HG02852 (cell line): ENCODE measurements around the gene SNHG17.
"Not testable (repeated sequence)": the region's sequence is repeated elsewhere in the genome, so short reads cannot be mapped to it uniquely, and the experiment has no call there.

Experiments
- ATAC-seq: cut with Tn5 transposase; IDR thresholded peaks from one replicate; pipeline ENCODE4 v1.9.1; 2021; ENCODE audit warnings: mild to moderate bottlenecking, moderate library complexity; ENCODE audit not compliant: unreplicated experiment

SNHG17 gene

DNA sequence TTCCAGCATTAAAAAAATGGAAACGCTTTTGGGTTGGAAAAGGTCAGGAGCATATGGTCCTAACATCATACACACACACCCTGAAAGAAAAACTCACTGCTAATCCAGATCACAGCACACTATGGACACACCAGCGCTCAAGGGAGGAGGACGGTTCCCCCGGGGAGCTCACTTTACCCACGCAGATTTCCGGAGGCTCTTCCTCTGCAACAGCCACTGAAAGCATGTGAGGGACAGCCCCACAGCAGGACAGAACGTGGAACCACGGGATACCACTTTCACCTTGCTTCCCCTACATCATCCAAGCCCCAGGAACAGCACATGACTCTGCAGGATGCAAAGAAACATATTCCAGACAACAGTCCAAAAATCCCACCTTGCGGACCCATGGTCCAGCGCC, 13.2 kb downstream of the SNHG17 start:
- ATAC-seq: no peak

DNA sequence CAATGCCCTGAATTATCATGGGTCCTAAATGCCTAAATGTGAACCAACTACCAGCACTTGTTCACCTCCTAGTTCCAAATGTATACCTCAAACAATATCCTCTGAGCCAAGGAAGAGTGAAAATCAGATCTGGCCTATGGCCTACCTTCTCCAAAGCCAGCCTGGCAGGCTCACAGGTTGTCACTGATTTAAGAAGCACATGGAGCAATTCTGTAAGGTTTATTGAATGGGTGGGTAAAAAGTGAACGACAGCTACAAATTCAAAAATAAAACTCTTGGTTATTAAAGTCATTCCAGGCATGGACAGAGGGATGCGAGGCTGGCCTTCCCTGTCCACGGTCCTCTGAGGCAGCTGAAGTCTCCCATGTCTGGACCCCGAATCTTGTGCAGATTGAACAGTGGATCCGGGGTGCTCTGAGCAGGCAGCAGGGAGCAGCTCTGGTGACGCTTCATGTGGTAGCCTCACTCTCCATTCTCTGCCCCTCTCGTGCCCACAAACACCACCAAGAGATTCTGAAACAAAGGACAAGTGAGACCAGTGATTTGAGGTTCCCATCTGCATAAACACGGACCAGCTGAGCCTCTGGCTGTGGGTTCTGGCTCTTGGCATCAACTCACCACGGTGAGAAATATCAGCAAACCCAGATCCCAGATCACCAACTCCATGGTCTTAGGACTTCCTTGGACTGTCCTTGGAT, 14.6 kb downstream of the SNHG17 start:
- ATAC-seq: no peak

DNA sequence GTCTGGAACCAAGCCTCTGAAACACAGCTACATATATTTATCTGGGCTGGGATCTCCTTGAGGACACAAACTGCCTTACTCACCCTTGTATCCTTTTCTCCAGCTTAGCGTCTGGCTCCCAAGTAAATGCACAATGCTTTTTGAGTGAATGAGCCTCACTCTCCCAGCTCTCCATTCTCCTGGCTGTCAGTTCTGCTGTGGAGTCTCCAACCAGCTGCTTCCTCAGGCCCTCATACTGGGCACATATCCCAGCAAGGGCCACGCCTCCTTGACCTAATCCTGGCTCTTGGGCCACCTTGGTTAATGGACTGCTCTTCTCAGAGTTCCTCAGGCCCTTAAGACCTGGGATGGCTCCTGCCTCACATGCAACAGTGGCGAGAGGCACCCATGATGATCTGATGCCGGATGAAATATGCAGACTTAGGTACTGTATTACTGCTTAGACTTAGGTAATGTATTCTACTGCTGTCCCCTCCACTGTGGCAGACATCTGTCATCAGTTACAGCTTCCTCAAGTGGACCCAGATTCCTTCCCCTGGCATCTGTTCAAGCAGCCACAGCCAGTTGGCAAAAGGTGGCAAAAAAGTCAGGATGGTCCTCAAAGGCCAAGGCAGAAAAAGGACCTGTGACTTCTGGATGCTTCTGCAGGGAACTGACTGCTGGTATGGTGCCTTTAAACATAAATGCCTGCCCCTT, 16.5 kb downstream of the SNHG17 start:
- ATAC-seq: no peak

DNA sequence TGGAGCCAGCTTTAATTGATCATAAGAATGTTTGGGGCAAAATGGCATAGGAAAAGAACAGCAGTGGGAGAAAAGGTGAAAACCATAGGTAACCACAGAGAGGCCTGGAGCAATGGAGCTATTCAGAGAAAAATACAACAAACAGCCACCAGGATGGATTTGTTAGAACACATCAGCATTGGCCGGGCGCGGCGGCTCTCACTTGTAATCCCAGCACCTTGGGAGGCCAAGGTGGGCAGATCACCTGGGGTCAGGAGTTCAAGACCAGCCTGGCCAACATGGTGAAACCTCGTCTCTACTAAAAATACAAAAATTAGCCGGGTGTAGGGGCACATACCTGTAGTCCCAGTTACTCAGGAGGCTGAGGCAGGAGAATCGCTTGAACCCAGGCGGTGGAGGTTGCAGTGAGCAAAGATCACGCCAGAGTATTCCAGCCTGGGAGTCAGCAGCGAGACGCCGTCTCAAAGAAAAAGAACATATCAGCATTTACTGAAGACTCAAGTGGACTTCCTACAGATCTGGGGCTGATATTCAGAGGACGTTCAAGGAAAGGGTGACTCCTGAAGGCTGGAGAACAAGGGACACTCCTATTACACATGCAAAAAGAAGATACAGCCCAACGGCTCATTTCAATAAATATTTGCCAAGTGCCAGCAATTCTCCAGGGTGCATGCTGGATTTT, 20.2 kb downstream of the SNHG17 start:
- no peak for ATAC-seq

DNA sequence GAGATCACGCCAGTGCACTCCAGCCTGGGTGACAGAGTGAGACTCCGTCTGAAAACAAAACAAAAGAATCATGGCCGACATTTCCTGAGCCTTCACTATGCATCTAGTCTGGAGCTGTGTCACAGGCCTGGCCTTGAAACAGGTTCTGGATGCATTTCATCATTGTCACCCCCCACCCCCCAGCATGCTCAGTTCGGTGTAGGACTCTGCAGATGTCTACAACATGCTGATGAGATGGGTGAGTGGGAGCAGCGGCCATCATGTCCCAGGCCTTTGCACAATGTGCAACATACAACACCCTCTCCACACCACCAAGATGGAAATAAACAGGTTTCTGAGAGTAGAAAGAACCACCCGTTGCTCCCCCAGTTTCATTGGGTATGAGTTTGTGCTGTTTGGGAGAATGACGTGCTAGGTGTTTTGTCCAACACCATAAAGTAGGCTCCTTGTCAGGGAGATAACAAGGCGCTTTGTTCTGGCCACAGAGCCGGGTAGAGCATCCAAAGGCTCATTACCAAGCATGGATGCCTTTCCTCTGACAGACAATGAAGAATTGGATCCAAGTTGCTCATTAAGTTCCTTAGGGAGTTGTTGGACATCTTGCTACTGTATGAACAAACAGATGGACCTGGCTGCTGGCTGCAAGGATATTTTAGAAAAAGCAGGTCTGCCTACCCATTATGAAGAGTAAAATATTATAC, 22.1 kb downstream of the SNHG17 start:
- ATAC-seq: no peak

DNA sequence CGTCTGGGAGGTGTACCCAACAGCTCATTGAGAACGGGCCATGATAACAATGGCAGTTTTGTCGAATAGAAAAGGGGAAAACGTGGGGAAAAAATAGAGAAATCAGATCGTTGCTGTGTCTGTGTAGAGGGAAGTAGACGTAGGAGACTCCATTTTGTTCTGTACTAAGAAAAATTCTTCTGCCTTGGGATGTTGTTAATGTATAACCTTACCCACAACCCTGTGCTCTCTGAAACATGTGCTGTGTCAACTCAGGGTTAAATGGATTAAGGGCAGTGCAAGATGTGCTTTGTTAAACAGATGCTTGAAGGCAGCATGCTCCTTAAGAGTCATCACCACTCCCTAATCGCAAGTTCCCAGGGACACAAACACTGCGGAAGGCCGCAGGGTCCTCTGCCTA, 27.3 kb downstream of the SNHG17 start:
- ATAC-seq: not testable (repeated sequence)

DNA sequence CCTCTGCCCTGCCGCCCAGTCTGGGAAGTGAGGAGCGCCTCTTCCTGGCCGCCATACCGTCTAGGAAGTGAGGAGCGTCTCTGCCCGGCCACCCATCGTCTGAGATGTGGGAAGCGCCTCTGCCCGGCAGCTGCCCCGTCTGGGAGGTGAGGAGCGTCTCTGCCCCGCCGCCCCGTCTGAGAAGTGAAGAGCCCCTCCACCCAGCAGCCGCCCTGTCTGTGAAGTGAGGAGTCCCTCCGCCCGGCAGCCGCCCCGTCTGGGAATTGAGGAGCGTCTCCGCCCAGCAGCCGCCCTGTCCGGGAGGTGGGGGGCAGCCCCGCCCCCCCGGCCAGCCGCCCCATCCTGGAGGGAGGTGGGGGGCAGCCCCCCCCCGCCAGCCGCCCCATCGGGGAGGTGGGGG, 27.8 kb downstream of the SNHG17 start:
- ATAC-seq: no peak

DNA sequence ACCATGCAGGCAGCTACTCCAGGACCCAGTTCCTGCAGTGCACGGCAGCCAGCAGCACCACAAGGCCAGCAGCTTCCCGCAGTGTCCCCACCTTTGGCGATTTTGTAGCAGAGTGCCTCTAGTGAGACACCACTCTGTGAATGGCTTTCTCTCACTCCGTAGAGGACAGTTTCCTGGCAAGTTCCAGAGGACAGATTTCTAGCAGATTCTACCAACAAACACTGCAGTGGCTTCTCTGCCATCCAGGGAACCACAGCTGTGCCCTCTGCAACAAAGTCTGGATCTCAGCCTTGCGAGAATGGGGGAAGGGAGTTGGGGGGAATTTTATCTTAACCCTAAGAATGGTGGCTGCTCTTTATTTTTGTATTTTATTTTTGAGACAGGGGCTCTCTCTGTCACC, 28.7 kb downstream of the SNHG17 start:
- ATAC-seq: no peak

DNA sequence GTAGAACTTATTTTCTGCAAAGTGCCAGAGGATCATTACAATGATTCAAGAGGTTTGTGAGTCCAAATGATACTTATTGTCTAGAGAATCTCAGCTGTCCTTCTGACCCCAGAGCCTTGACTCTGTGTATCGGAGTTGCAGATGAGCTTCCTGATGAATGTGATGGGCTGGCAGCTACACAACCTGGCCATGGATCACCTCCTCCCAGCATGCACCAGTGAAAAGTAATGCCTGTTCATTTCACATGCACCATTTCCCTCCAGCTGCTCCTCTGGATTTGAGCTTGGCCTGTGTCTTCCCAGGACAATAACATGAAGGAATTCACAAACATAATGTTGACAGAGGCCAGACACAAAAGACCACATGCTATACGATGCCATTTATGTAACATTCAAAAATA, 30.0 kb downstream of the SNHG17 start:
- ATAC-seq: no peak

DNA sequence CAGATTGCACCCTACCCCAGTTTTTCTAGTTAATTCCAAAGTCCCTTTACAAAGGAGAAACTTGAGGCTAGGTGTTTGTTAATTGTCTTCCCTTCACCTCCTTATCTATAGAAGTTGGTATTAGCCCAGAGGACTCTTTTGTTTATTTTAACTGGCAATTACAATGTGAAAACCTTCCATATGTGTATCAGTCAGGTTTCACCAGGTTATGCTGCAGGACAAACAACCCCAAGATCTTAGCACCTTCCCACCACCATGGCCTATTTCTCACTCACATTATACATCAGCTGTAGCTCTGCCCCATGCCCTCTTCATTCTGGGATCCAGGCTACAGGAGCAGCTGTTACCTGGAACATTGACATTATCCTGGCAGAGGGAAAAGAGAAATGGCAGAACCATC, 31.1 kb downstream of the SNHG17 start:
- no peak for ATAC-seq

DNA sequence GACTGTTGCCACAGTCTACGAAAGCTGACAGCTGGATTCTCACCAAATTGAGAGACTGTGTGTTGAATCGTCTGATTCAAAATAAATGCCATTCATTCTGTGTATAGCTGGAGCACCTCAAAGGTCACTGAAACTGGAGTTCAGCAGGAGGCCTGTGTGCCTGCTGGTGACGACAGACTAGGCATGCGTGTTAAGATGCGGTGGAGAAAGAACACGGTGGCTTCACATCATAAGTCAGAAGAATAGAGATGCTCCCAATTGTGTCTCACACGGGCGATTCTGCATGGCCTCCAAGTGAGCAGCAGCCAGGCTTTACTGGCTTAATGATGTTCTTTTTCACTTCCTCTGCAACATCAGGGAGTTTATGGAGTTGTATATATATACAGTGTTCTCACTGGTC, 32.3 kb downstream of the SNHG17 start:
- ATAC-seq: no peak

DNA sequence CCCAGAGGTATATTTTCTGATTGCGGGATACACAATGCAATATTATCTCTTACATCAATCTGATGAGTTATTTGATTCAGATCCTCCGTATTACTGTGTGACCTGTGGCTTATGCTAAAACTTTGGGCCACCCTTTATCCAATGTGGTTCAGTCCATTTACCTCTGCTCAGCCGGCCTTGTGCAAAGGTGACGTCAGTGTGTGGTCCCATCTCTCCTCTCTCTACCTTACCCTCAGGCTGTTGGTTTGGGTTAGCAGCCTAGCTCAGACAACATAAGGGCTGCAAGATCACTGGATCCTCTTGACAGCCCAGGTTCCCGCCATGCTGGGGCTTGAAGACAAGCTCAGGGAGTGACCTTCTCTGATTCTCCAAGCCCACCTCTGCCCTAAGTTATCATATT, 33.0 kb downstream of the SNHG17 start:
- no peak for ATAC-seq

DNA sequence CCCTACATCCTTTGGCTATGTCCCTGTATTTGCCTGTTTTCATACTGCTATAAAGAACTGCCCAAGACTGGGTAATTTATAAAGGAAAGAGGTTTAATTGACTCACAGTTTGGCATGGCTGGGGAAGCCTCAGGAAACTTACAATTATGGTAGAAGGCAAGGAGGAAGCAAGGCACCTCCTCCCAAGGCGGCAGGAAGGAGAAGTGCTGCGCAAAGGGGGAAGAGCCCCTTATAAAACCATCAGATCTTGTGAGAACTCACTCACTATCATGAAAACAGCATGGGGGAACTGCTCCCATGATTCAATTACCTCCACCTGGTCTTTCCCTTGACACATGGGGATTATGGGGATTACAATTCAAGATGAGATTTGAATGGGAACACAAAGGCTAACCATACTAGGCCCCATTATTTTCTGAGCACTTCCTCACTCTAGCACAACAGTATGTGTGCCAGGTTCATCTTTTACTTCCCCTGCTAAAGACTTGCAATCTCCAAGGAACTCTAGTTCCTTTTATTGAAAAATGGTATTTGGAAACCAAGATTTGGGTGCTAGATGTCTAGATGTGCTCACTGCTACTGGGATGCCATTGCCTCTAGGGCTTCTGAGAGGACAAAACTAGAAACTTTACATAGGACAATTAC, 39.3 kb downstream of the SNHG17 start:
- not testable (repeated sequence) for ATAC-seq

DNA sequence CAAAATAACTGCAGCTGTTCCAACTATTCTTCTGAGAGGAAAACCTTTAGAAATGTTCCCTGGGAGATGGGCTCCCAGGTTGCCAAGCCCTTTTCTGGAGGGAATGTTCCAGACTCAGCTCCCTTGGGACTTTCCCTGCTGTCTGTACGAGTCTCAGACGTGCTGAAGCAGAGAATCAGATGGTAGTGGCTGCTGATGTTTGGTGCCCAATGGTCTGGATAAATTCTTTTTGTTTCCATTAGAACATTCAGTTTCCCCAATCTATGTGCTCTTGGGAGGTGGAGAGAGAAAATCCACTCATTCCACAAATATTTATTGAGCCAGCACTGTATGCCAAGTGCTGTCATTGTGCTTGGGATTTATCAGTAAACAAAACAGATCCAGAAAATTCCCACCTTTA, 40.0 kb downstream of the SNHG17 start:
- no peak for ATAC-seq

DNA sequence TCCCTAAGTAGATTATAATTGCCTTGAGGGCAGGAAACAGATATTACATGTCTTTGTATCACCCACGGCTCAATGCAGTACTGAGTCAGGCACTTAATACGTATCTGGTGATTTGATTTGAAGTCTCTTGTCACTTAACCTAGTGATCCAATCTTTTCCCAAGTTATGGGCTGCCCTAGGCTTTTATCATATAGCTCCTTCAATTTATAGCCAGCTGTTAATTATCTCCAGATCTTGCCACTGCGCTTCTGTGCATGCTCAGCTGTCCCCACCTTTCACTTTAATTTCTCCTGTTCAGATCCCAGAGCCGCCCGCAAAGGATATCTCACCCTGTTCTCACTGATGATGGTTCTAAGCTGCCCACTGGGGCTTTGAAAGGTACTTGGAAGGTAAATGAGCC, 41.9 kb downstream of the SNHG17 start:
- no peak for ATAC-seq

DNA sequence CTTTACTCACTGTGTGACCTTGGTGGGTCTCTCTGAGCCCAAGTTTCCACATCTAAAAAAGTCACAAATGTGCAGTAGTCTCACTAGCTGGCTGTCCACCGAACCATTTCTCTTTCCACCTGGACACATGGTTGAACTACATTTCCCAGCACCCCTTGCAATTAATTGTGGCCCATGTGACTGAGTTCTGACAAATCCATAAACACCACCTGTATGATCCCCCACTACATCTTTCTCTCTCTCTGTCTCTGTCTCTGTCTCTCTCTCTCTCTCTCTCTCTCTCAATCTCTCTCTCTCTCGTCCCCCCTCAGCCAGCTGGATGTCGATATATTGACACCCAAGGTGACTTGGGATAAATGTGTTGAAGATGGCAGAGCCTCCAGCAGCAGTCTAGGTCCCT, 42.8 kb downstream of the SNHG17 start:
- ATAC-seq: no peak

DNA sequence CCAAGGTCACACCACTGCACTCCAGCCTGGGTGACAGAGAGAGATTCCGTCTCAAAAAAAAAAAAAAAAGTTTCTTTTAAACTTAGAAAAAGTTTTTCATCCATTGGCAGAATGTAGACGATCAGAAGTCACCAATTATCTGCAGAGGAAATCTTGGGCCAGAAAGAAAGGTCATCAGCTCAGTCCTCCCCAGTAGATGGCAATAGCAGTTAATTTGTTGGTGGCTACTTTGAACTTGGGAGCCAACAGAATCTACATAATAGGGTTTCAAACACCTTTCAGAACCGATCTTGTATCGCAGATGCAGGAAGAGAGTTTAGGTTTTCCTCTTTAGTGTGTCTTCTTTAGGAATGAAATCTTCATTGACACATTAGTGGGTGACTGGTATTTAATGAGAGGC, 47.2 kb downstream of the SNHG17 start:
- ATAC-seq: no peak

DNA sequence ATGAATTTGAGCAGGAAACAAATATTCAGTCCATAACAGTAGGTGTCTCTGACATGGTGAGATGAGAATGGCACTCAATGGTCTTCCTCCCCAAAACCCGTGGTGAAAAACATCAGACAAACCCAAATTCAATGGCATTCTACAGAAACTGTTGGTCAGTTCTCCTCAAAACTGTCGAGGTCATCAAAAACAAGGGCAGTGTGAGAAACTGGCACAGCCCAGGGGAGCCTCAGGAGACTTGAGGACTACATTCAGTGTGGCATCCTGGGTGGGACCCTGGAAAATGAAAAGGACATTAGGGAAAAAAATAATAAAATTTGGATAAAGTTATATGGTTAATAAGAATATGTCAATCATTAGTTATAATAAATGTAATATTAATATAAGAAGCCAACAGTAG, 48.3 kb downstream of the SNHG17 start:
- ATAC-seq: no peak

DNA sequence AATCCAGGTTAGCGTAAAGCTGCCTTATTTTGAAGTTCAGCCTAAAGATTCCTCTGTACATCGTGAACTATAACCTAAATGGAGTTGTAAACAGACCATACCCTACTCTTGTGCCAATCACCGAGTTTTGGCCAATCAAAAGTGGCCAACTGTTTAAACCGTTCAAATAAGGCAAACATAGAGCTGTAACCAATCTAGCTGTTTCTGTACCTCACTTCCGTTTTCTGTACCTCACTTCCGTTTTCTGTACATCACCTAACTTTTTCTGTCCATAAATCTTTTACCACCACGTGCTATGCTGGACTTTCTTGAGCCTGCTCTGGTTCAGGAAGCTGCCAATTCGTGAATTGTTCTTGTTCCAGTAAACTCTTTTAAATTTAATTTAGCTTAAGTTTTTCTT, 49.1 kb downstream of the SNHG17 start:
- ATAC-seq: no peak

DNA sequence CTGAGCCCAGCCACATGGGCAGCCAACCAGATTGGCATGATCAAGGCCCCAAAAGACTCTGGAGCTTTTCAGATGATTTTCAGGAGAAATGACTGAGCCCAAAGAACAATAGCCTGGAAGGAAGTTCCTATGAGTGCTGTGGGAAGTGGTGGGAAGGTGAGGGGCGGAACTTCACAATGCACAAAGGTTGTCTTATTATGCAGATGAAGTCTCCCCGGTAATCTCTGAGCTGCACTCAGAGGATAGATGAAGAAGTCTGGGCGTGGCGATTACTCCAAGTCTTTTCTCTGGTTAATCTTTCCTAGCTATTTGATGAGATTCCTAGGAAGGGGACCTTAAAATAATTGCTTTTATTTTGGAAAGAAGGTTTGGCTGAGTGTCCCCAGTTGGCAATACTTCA, 52.0 kb downstream of the SNHG17 start:
- ATAC-seq: no peak

DNA sequence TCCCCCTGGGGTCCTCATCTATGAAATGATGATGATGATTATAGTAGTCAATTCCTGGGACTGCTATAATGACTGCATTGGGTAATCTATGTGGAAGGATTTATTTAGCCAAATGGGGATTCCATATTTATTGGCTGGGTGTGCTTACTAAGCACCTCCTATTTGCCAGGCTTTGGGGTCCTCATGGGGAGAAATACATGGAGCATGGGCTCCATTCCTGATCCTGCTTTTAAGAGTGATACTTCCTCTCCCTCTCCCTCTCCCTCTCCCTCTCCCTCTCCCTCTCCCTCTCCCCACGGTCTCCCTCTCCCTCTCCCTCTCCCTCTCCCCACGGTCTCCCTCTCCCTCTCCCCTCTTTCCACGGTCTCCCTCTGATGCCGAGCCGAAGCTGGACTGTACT, 57.3 kb downstream of the SNHG17 start:
- ATAC-seq: not testable (repeated sequence)
